LNCaP clone FGC (cell line): ENCODE data around the gene FLNB.

Experiments
- DNase-seq: peaks from one replicate; pipeline ENCODE4 v3.0.0-alpha.2; 2011; ENCODE audit warnings: low read depth
- H3K4me3 ChIP-seq: 2 replicates; pipeline ENCODE4 v1.5.1; 2011; ENCODE audit warnings: mild to moderate bottlenecking, low read depth, low read length, control low read depth
- TF ChIP-seq, protein P1 (sequence below): IDR thresholded peaks from 2 replicates; pipeline ENCODE4 v1.5.1; 2012; ENCODE audit warnings: mild to moderate bottlenecking; ENCODE audit not compliant: control insufficient read depth, insufficient read depth; ENCODE audit errors: extremely low read depth

Gene FLNB

DNA sequence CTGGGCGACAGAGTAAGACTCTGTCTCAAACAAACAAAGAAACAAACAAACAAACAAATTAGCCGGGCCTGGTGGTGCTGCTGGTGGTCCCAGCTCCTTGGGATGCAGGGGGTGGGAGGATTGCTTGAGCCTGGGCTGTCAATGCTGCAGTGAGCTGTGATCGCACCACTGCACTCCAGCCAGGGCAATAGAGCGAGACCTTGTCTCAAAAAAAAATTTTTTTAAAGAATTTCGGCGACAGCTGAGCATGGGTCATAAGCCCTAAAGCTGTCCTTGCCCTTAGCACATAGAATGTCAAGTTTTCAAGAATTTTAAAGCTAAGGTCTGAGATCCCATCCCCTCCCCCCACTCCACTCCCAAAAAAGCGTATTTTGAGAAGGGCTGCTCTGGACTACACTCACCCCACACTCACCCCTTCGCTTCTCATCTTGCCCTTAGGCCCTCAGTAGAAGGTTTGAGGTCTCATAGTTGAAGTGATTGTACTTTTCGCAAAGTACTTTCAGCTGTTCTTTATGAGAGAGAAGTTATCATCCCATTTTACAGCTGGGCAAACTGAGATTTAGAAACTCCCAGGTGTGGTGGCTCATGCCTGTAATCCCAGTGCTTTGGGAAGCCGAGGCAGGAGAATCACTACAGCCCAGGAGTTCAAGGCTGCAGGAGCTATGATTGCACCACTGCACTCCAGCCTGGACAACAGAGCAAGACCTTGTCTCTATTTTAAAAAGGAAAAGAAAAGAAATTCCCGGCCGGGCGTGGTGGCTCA is 34.3 kb upstream of the FLNB start:
- H3K4me3 ChIP-seq = no peak overlapping the region
- no peak for DNase-seq
- TF ChIP-seq, protein P1, sequence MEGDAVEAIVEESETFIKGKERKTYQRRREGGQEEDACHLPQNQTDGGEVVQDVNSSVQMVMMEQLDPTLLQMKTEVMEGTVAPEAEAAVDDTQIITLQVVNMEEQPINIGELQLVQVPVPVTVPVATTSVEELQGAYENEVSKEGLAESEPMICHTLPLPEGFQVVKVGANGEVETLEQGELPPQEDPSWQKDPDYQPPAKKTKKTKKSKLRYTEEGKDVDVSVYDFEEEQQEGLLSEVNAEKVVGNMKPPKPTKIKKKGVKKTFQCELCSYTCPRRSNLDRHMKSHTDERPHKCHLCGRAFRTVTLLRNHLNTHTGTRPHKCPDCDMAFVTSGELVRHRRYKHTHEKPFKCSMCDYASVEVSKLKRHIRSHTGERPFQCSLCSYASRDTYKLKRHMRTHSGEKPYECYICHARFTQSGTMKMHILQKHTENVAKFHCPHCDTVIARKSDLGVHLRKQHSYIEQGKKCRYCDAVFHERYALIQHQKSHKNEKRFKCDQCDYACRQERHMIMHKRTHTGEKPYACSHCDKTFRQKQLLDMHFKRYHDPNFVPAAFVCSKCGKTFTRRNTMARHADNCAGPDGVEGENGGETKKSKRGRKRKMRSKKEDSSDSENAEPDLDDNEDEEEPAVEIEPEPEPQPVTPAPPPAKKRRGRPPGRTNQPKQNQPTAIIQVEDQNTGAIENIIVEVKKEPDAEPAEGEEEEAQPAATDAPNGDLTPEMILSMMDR = no peak

DNA sequence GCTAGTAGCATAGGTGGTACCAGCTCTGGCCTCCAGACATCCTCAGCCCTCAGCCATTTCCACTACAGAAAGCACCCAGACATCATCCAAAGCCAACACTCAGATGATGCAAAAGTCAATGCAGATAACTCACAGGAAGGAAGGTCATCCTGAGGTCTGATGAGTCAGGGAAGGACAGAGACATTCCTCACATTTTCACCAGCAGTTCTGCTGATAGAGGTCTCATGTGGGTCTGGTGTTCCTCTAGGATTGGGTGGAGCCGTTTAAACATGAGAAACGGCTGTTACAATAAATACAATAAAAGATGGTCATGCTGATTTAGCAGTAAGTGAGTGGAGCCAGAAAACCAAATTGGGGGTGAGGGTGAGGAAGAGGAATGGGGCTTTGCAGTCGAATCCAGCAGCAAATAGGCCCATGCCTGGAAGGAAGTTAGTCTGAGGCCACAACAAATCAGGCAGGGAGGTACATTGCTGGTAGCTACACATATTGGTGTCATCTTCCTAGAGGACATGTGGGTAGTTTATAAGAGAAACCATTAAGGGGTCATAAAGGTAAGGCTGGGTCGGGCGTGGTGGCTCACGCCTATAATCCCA is 33.3 kb upstream of the FLNB start:
- no peak overlapping the region for H3K4me3 ChIP-seq
- TF ChIP-seq, protein P1 = no peak
- no peak for DNase-seq

DNA sequence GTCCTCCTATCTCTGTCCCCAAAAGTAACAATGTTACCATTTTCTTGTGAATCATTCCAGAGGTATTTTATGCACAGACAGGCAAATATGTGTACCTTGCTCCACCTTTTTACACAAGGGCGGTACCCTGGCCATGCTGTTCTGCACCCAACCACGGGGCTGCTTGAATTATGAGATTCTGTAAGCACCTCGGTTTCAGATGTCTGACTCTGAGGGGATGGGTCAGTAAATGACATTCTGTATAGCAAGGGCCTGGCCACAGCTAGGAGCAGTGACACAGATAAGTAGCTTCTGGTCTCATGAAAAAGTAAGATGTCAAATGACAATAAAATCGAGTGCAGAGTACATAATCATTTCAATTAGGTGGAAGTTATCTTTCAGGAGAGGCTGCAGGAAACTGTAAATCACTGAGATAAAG is 30.4 kb upstream of the FLNB start:
- no peak overlapping the region for H3K4me3 ChIP-seq
- TF ChIP-seq, protein P1 = no peak
- DNase-seq = no peak

DNA sequence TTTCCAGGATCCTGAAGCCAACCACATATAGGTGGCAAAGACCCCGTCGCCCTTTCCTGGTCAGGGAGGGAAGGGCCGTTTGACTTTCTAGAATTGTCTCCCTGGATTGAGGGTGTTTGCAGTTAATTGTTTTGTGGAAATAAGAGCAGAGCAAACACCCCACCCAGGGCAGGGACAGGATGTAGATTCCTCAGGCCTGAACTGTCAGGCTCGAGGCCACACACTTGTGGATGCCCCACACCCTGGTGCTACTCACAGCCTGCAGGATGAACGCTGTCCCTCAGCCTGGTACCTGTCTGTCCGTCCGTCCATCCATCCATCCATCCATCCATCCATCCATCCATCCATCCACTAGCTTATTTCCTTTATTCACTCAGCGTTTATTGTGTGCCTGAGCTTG is 29.9 kb upstream of the FLNB start:
- TF ChIP-seq, protein P1 = no peak
- DNase-seq = no peak
- H3K4me3 ChIP-seq = no peak overlapping the region

DNA sequence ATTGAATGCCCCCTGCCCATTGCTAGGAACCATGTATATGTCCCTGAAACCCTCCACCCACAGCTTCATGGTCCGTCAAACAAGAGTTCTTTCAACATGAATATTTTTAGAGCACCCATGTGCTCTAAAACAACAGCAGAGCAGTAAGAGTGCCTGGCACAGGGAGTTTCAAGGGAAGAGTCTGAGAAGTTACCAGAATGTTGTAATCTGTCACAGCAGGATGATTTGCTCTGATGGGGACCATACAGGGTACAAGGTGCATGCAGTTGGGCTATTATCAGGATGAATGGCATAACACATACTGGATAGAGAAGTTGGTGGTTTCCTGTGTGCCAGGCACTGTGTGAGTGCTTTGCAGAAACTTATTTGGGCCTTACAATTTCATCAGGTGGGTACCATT is 27.8 kb upstream of the FLNB start:
- TF ChIP-seq, protein P1 = no peak
- H3K4me3 ChIP-seq = no peak overlapping the region
- no peak for DNase-seq

DNA sequence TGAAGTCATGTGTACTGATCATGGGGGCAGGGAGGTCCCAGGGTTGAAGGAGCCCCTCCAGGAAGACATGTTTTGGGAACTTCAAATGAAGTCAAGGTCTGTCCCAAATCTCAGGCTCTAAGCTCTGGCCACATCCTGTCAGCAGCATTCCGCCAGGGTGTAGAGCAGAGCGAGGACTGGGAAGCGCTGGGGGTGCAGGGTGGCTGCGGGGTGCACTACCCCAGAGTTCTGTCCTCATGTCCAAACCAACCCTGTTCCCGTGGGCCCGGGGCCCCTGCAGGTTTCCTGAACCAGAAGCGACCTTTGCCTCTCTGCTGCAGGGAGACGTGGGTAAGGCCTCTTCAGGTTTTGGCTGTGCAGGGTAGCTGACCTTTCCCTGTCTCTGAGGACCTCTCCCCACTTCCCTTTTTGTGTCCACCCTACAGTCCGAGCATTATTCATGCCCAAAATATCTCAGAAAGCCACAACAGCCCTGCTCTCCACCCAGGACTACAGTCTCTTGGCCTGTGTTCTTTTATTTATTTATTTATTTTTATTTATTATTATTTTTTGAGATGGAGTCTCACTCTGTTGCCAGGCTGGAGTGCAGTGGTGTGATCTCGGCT is 26.6 kb upstream of the FLNB start:
- no peak for DNase-seq
- TF ChIP-seq, protein P1 = no peak
- no peak overlapping the region for H3K4me3 ChIP-seq
